CD4-positive, alpha-beta T cell (primary cell): Measurements from ENCODE around the gene TMEM108. TPM values are rescaled to one million over a fixed set of nuclear protein-coding genes. Genes with fewer than 3 reads are reported as not detected.

Experiments used
- ATAC-seq: fragments of 200-7000 bp; cut with Tn5 transposase; one replicate; pipeline ENCODE4 v1.10.0; 2022; ENCODE audit warnings: mild to moderate bottlenecking; ENCODE audit not compliant: poor library complexity
- CTCF ChIA-PET: fragments of 350-600 bp; sonication (Branson Sonifier 250); formaldehyde crosslinking; loops from one replicate; lab custom pipeline; 2021; ENCODE audit warnings: antibody characterized with exemption, inconsistent platforms; lab: Charles Lee
- POLR2A ChIA-PET: fragments of 350-600 bp; sonication (Branson Sonifier 250); formaldehyde crosslinking; loops from one replicate; lab custom pipeline; 2021; ENCODE audit warnings: antibody characterized with exemption, inconsistent platforms; lab: Charles Lee
- DNase-seq, 14 experiments: peaks; one replicate each; pipeline ENCODE4 v3.0.0-alpha.2; 2013 to 2020; ENCODE audit warnings: mixed read lengths in 2 of 14
- H3K27ac ChIP-seq, 2 donors: one replicate each; pipeline versions ENCODE4 v1.5.1 to v1.7.0; 2013; ENCODE audit warnings: low read length in 2 of 2, low read depth in 1 of 2, mild to moderate bottlenecking in 1 of 2
- H3K27me3 ChIP-seq, 2 experiments: 1 replicate in 1 of 2; 2 replicates in 1 of 2; pipeline versions ENCODE4 v1.6.1 to v1.7.0; 2013; ENCODE audit warnings: low read length in 2 of 2, control low read depth in 1 of 2, mild to moderate bottlenecking in 1 of 2, moderate library complexity in 1 of 2; ENCODE audit not compliant: insufficient read depth in 2 of 2, control insufficient read depth in 1 of 2
- H3K36me3 ChIP-seq: one replicate; pipeline ENCODE4 v1.6.1; 2013; ENCODE audit warnings: low read length, control low read depth; ENCODE audit not compliant: insufficient read depth
- H3K4me1 ChIP-seq: one replicate; pipeline ENCODE4 v1.6.1; 2013; ENCODE audit warnings: low read length, control low read depth; ENCODE audit not compliant: insufficient read depth
- H3K4me3 ChIP-seq: one replicate; pipeline ENCODE4 v1.5.1; 2013; ENCODE audit warnings: mild to moderate bottlenecking, low read length, moderate library complexity
- H3K9me3 ChIP-seq, 2 experiments: 1 replicate in 1 of 2; 2 replicates in 1 of 2; pipeline versions ENCODE4 v1.6.1 to v1.7.0; 2013; ENCODE audit warnings: low read length in 2 of 2, mild to moderate bottlenecking in 2 of 2, control low read depth in 1 of 2, moderate library complexity in 1 of 2; ENCODE audit not compliant: control insufficient read depth in 1 of 2, insufficient read depth in 1 of 2
- H3K27ac Mint-ChIP-seq: one replicate; pipeline ENCODE4 v1.8.0; 2020; ENCODE audit warnings: mixed read lengths
- H3K27me3 Mint-ChIP-seq: one replicate; pipeline ENCODE4 v1.8.0; 2021; ENCODE audit warnings: mixed read lengths
- H3K36me3 Mint-ChIP-seq: one replicate; pipeline ENCODE4 v1.8.0; 2021; ENCODE audit warnings: low read depth, mixed read lengths
- H3K4me1 Mint-ChIP-seq: one replicate; pipeline ENCODE4 v1.8.0; 2021; ENCODE audit warnings: low read depth, mixed read lengths
- H3K4me3 Mint-ChIP-seq: one replicate; pipeline ENCODE4 v1.8.0; 2020; ENCODE audit warnings: mild to moderate bottlenecking, mixed read lengths
- H3K9me3 Mint-ChIP-seq: one replicate; pipeline ENCODE4 v1.8.0; 2020; ENCODE audit warnings: mixed read lengths
- CTCF ChIP-seq: fragments of 200-600 bp; IDR thresholded peaks from one replicate; pipeline ENCODE4 v1.8.0; 2022; ENCODE audit warnings: antibody characterized with exemption, mild to moderate bottlenecking
- intact Hi-C, 2 experiments: fragments of 100-400 bp; cut with DNase I in 1 of 2; cut with micrococcal nuclease in 1 of 2; formaldehyde crosslinking; loops; one replicate each; pipeline versions ENCODE4 v1.15.1 to v1.9.0; 2023 to 2025; cut with DNase I, micrococcal nuclease
- total RNA-seq, 174 experiments: library from RNA in 2 of 174; stranded (reverse) in 2 of 174; gene quantifications; one replicate each; pipeline ENCODE4 v1.2.3 and lab custom pipeline; 2021 to 2026

TMEM108 gene
- total RNA-seq, 2 experiments from 2014 or later: not detected

- ATAC-seq (no peak), DNase-seq (no peak)
- Histone ChIP-seq H3K9me3 (no peaks in the 10 kb centered on the region), H3K27ac (no peak overlapping the region), H3K4me3 (no peak overlapping the region), H3K27me3 (no peaks in the 10 kb centered on the region), H3K4me1 (no peaks in the 10 kb centered on the region), H3K36me3 (no peaks in the 10 kb centered on the region)
- intact Hi-C loops: no loop called here
- no peak overlapping the region for H3K4me3 Mint-ChIP-seq
- H3K4me1 Mint-ChIP-seq: no peaks in the 10 kb centered on the region
- peaks cover 3% of the 10 kb centered on the region for H3K9me3 Mint-ChIP-seq
- CTCF ChIA-PET: no interaction called here
- peaks cover 20% of the 10 kb centered on the region for H3K27me3 Mint-ChIP-seq
- H3K36me3 Mint-ChIP-seq: no peaks in the 10 kb centered on the region
- TF ChIP-seq CTCF: no peak
- H3K27ac Mint-ChIP-seq: no peak overlapping the region
- POLR2A ChIA-PET: no interaction called here
These were observed 199.2 kb downstream of the TMEM108 start for GRCh38 chr3:133237380-133237779.

- Mint-ChIP-seq H3K27me3 (peaks cover 24% of the 10 kb centered on the region), H3K27ac (no peak overlapping the region), H3K9me3 (peaks cover 3% of the 10 kb centered on the region), H3K4me1 (no peaks in the 10 kb centered on the region), H3K4me3 (no peak overlapping the region), H3K36me3 (no peaks in the 10 kb centered on the region)
- H3K4me3 ChIP-seq: no peak overlapping the region
- no peaks in the 10 kb centered on the region for H3K9me3 ChIP-seq
- intact Hi-C loops: no loop called here
- no peaks in the 10 kb centered on the region for H3K36me3 ChIP-seq
- H3K4me1 ChIP-seq: no peaks in the 10 kb centered on the region
- ATAC-seq (no peak), DNase-seq (no peak)
- no peak for TF ChIP-seq CTCF
- CTCF ChIA-PET: no interaction called here
- no peak overlapping the region for H3K27ac ChIP-seq
- POLR2A ChIA-PET: no interaction called here
- no peaks in the 10 kb centered on the region for H3K27me3 ChIP-seq
These were observed 199.8 kb downstream of the TMEM108 start for GRCh38 chr3:133238015-133238414.

GRCh38 chr3:133246119-133246518 lies 207.9 kb downstream of the TMEM108 start:
- Histone ChIP-seq H3K27me3 (no peaks in the 10 kb centered on the region), H3K27ac (no peak overlapping the region), H3K36me3 (no peaks in the 10 kb centered on the region), H3K4me1 (no peaks in the 10 kb centered on the region), H3K9me3 (peaks cover 0 to 5% of the 10 kb centered on the region in 2 experiments), H3K4me3 (no peak overlapping the region)
- TF ChIP-seq CTCF: no peak
- intact Hi-C loops: no loop called here
- H3K27me3 Mint-ChIP-seq: peaks cover 38% of the 10 kb centered on the region
- no peak overlapping the region for H3K27ac Mint-ChIP-seq
- H3K36me3 Mint-ChIP-seq: no peaks in the 10 kb centered on the region
- no peak for DNase-seq
- ATAC-seq: no peak
- POLR2A ChIA-PET: interaction anchor here (0.7 kb wide), 1 partner anchor 404 kb away, joined by 3 read pairs; no protein-coding TSS in a partner anchor
- CTCF ChIA-PET: no interaction called here
- H3K4me3 Mint-ChIP-seq: no peak overlapping the region
- peaks cover 2% of the 10 kb centered on the region for H3K9me3 Mint-ChIP-seq
- no peaks in the 10 kb centered on the region for H3K4me1 Mint-ChIP-seq
